SK-N-SH (cell line): ENCODE measurements around the gene CEP85. TPM values are rescaled to one million over a fixed set of nuclear protein-coding genes. Genes with fewer than 3 reads are reported as not detected.

Experiments used
- CTCF ChIA-PET: fragments of 300-600, 350-600 bp; formaldehyde crosslinking; extraction: SDS; loops from one replicate; lab custom pipeline; 2021; lab: Yijun Ruan, JAX
- POLR2A ChIA-PET: fragments of 350-600 bp; sonication (Branson Sonifier 250); formaldehyde crosslinking; extraction: SDS; loops from one replicate; lab custom pipeline; 2020; ENCODE audit warnings: antibody characterized with exemption, inconsistent platforms; lab: Yijun Ruan, JAX
- DNase-seq: peaks from one replicate; pipeline ENCODE4 v3.0.0; 2012
- H2AFZ ChIP-seq: fragments of 200-600 bp; sonication (generic); 2 replicates; pipeline ENCODE4 v1.8.1; 2016; ENCODE audit warnings: antibody characterized with exemption, mild to moderate bottlenecking, low read depth
- H3F3A ChIP-seq: fragments of 200-600 bp; sonication (generic); replicated peaks from 2 replicates; pipeline ENCODE3; 2016; ENCODE audit warnings: antibody characterized with exemption, mild to moderate bottlenecking; ENCODE audit not compliant: insufficient read depth
- H3K27ac ChIP-seq, 2 experiments: fragments of 200-500 bp in 1 of 2; fragments of 200-600 bp in 1 of 2; sonication (Bioruptor generic) in 1 of 2; sonication (generic), shearing (Covaris generic) in 1 of 2; 2 replicates each; pipeline versions ENCODE4 v1.5.1 to v1.6.1; 2014 to 2016; ENCODE audit warnings: low read depth in 2 of 2, inconsistent platforms in 1 of 2, low read length in 1 of 2, mild to moderate bottlenecking in 1 of 2, mixed read lengths in 1 of 2
- H3K27me3 ChIP-seq: fragments of 200-600 bp; sonication (generic), shearing (Covaris generic); 2 replicates; pipeline ENCODE4 v1.6.1; 2016; ENCODE audit warnings: mixed run types; ENCODE audit not compliant: insufficient read depth
- H3K36me3 ChIP-seq, 2 experiments: fragments of 200-500 bp in 1 of 2; fragments of 200-600 bp in 1 of 2; sonication (Bioruptor generic) in 1 of 2; sonication (generic) in 1 of 2; replicated peaks in 1 of 2; 2 replicates each; pipeline versions ENCODE3 to v1.5.1; 2014 to 2016; ENCODE audit warnings: low read length in 1 of 2, mild to moderate bottlenecking in 1 of 2; ENCODE audit not compliant: insufficient read depth in 2 of 2, control insufficient read depth in 1 of 2
- H3K4me1 ChIP-seq, 2 experiments: fragments of 200-500 bp in 1 of 2; fragments of 200-600 bp in 1 of 2; sonication (Bioruptor generic) in 1 of 2; sonication (generic), shearing (Covaris generic) in 1 of 2; 2 replicates each; pipeline versions ENCODE4 v1.5.1 to v1.6.1; 2014 to 2016; ENCODE audit warnings: low read depth in 1 of 2, low read length in 1 of 2, mixed run types in 1 of 2; ENCODE audit not compliant: insufficient read depth in 2 of 2, control insufficient read depth in 1 of 2
- H3K4me2 ChIP-seq: fragments of 200-600 bp; sonication (generic), shearing (Covaris generic); 2 replicates; pipeline ENCODE4 v1.6.1; 2017; ENCODE audit warnings: mixed run types
- H3K4me3 ChIP-seq, 2 experiments: fragments of 200-500 bp in 1 of 2; fragments of 200-600 bp in 1 of 2; sonication (Bioruptor generic) in 1 of 2; sonication (generic), shearing (Covaris generic) in 1 of 2; 2 replicates each; pipeline versions ENCODE4 v1.5.1 to v1.8.1; 2014 to 2016; ENCODE audit warnings: low read depth in 2 of 2, inconsistent platforms in 1 of 2, low read length in 1 of 2, mild to moderate bottlenecking in 1 of 2, mixed read lengths in 1 of 2, moderate library complexity in 1 of 2
- H3K79me2 ChIP-seq: fragments of 200-600 bp; sonication (generic); 2 replicates; pipeline ENCODE4 v1.8.1; 2017; ENCODE audit warnings: mild to moderate bottlenecking; ENCODE audit not compliant: insufficient read depth
- H3K9ac ChIP-seq: fragments of 200-600 bp; sonication (generic); 2 replicates; pipeline ENCODE4 v1.6.1; 2017; ENCODE audit warnings: mixed run types
- H3K9me2 ChIP-seq: fragments of 200-600 bp; sonication (generic); 2 replicates; pipeline ENCODE4 v1.6.1; 2017; ENCODE audit warnings: mixed run types
- H3K9me3 ChIP-seq: fragments of 200-600 bp; sonication (generic); 2 replicates; pipeline ENCODE4 v1.6.1; 2017; ENCODE audit warnings: mixed run types, mild to moderate bottlenecking, moderate library complexity
- H4K20me1 ChIP-seq: fragments of 200-600 bp; sonication (generic); 2 replicates; pipeline ENCODE4 v1.6.1; 2017; ENCODE audit warnings: mild to moderate bottlenecking, mixed run types; ENCODE audit not compliant: insufficient read depth
- CHD2 ChIP-seq: fragments of 150-350 bp; IDR thresholded peaks from 2 replicates; pipeline ENCODE4 v1.6.1; 2018; ENCODE audit warnings: low read length; ENCODE audit not compliant: partially characterized antibody
- ELF1 ChIP-seq: IDR thresholded peaks from 2 replicates; pipeline ENCODE4 v1.4.0; 2012
- EP300 ChIP-seq, 2 experiments: IDR thresholded peaks; 2 replicates each; pipeline versions ENCODE4 v1.4.0 to v1.6.1; 2012; ENCODE audit warnings: borderline replicate concordance in 1 of 2, low read depth in 1 of 2, low read length in 1 of 2
- FOSL2 ChIP-seq: IDR thresholded peaks from 2 replicates; pipeline ENCODE4 v1.4.0; 2012; ENCODE audit warnings: low read depth, mild to moderate bottlenecking, moderate library complexity, borderline replicate concordance
- IRF3 ChIP-seq: fragments of 150-350 bp; IDR thresholded peaks from 2 replicates; pipeline ENCODE4 v1.6.1; 2016; ENCODE audit warnings: mild to moderate bottlenecking, low read depth, low read length
- MEF2A ChIP-seq: IDR thresholded peaks from 2 replicates; pipeline ENCODE4 v1.4.0; 2012; ENCODE audit warnings: low read depth, borderline replicate concordance
- RCOR1 ChIP-seq: fragments of 150-350 bp; IDR thresholded peaks from 2 replicates; pipeline ENCODE4 v1.6.1; 2017; ENCODE audit warnings: antibody characterized with exemption, low read length
- RFX5 ChIP-seq: IDR thresholded peaks from 2 replicates; pipeline ENCODE4 v1.6.1; 2012; ENCODE audit warnings: mild to moderate bottlenecking, improper control_type of control experiment, low read length
- SIN3A ChIP-seq: IDR thresholded peaks from 2 replicates; pipeline ENCODE4 v1.6.1; 2012; ENCODE audit warnings: low read depth, mild to moderate bottlenecking, low read length, moderate library complexity, borderline replicate concordance
- SMC3 ChIP-seq: IDR thresholded peaks from 2 replicates; pipeline ENCODE4 v1.6.1; 2012; ENCODE audit warnings: low read depth, low read length, improper control_type of control experiment
- TAF1 ChIP-seq: IDR thresholded peaks from 2 replicates; pipeline ENCODE4 v1.6.1; 2012; ENCODE audit warnings: low read depth, mild to moderate bottlenecking, low read length, moderate library complexity, borderline replicate concordance
- TCF12 ChIP-seq: IDR thresholded peaks from 2 replicates; pipeline ENCODE4 v1.4.0; 2012
- TEAD4 ChIP-seq: IDR thresholded peaks from 2 replicates; pipeline ENCODE4 v1.4.0; 2012; ENCODE audit warnings: mild to moderate bottlenecking, borderline replicate concordance; ENCODE audit not compliant: insufficient read depth
- WGBS: methylation state at CpG from one replicate; pipeline ENCODE4 v1.1.6; 2017; ENCODE audit warnings: low lambda C conversion rate; 5-methylcytosine and 5-hydroxymethylcytosine counted together
- polyA plus RNA-seq, 3 experiments: library from polyadenylated mRNA; depleted of rRNA; stranded (reverse); fragments of >200 nt; gene quantifications; 2 replicates each; pipeline ENCODE4 v1.2.3, GENCODE V29; 2012
- TF ChIP-seq, protein P1 (sequence below): IDR thresholded peaks from 2 replicates; pipeline ENCODE4 v1.6.1; 2012; ENCODE audit warnings: mild to moderate bottlenecking, low read depth, low read length, moderate library complexity
- TF ChIP-seq, protein P2 (sequence below): IDR thresholded peaks from 2 replicates; pipeline ENCODE4 v1.4.0; 2012; ENCODE audit warnings: low read depth
- TF ChIP-seq, protein P3 (sequence below): IDR thresholded peaks from 2 replicates; pipeline ENCODE4; 2012
- TF ChIP-seq, protein P4 (sequence below): IDR thresholded peaks from 2 replicates; pipeline ENCODE4 v1.4.0; 2012; ENCODE audit warnings: low read depth, borderline replicate concordance

CEP85 gene
- polyA plus RNA-seq, 1 of the 3 experiments (the other 2 are of a cell fraction): 12.1 TPM

- H3K27me3 ChIP-seq: no peaks in the 10 kb centered on the region
- H3F3A ChIP-seq: peaks cover 31% of the 10 kb centered on the region
- no peaks in the 10 kb centered on the region for H3K9me3 ChIP-seq
- H3K4me2 ChIP-seq: no peak overlapping the region
- H2AFZ ChIP-seq: no peak overlapping the region
- H4K20me1 ChIP-seq: peaks cover 33% of the 10 kb centered on the region
- no peak overlapping the region for H3K4me3 ChIP-seq
- peaks cover 9 to 11% of the 10 kb centered on the region in 2 experiments for H3K36me3 ChIP-seq
- POLR2A ChIA-PET: no interaction called here
- DNase-seq: no peak
- TF ChIP-seq IRF3 (no peak), RCOR1 (no peak), SIN3A (no peak), SMC3 (no peak)
- TF ChIP-seq, all 33 proteins: peak for 0
- H3K9me2 ChIP-seq: no peaks in the 10 kb centered on the region
- H3K4me1 ChIP-seq: peaks cover 26 to 45% of the 10 kb centered on the region in 2 experiments; a peak in 3 of 4 replicates
- H3K79me2 ChIP-seq: peaks cover 54% of the 10 kb centered on the region
- 86% methylated on average over 4 of the region's 4 CpGs for WGBS
- peak overlapping the region in 1 of 2 experiments; percentile 50; a peak in 1 of 4 replicates for H3K27ac ChIP-seq
- H3K9ac ChIP-seq: no peak overlapping the region
- CTCF ChIA-PET: interaction anchor here (3.8 to 10.7 kb wide), 4 partner anchors 7 to 80 kb away, joined by 22 to 213 read pairs (median 54); partner anchors contain the start of gene CD52
Observed at GRCh38 chr1:26283279-26283853, 49.4 kb downstream of the CEP85 start.

- Histone ChIP-seq H3K4me1 (peaks cover 28 to 38% of the 10 kb centered on the region in 2 experiments; a peak in 3 of 4 replicates), H3K4me3 (no peak overlapping the region), H3K9me3 (no peaks in the 10 kb centered on the region), H3K4me2 (peak overlapping the region; percentile 56; the same call in 1 of the 2 replicates), H2AFZ (no peak overlapping the region), H3K27ac (peak overlapping the region in 1 of 2 experiments; percentile 50; a peak in 2 of 4 replicates), H4K20me1 (peaks cover 33% of the 10 kb centered on the region), H3K36me3 (peaks cover 9 to 11% of the 10 kb centered on the region in 2 experiments), H3K79me2 (peaks cover 54% of the 10 kb centered on the region), H3K27me3 (no peaks in the 10 kb centered on the region), H3F3A (peaks cover 24% of the 10 kb centered on the region), H3K9ac (no peak overlapping the region), H3K9me2 (no peaks in the 10 kb centered on the region)
- POLR2A ChIA-PET: no interaction called here
- DNase-seq: no peak
- CTCF ChIA-PET: interaction anchor here (0.7 to 10.7 kb wide), 18 partner anchors 8 to 139 kb away, joined by 3 to 213 read pairs (median 12); partner anchors contain the start of genes CD52 and CEP85
- WGBS: 96% methylated on average over 4 of the region's 12 CpGs
- TF ChIP-seq TEAD4 (no peak), FOSL2 (no peak), RFX5 (no peak), TCF12 (no peak), RCOR1 (no peak), EP300 (IDR thresholded peaks at IDR 0.05; ENCODE audit: borderline replicate concordance in 1 of 2, low read depth in 1 of 2, low read length in 1 of 2) (no peak), TAF1 (no peak), CHD2 (no peak), ELF1 (no peak), MEF2A (no peak)
- TF ChIP-seq, protein P1, sequence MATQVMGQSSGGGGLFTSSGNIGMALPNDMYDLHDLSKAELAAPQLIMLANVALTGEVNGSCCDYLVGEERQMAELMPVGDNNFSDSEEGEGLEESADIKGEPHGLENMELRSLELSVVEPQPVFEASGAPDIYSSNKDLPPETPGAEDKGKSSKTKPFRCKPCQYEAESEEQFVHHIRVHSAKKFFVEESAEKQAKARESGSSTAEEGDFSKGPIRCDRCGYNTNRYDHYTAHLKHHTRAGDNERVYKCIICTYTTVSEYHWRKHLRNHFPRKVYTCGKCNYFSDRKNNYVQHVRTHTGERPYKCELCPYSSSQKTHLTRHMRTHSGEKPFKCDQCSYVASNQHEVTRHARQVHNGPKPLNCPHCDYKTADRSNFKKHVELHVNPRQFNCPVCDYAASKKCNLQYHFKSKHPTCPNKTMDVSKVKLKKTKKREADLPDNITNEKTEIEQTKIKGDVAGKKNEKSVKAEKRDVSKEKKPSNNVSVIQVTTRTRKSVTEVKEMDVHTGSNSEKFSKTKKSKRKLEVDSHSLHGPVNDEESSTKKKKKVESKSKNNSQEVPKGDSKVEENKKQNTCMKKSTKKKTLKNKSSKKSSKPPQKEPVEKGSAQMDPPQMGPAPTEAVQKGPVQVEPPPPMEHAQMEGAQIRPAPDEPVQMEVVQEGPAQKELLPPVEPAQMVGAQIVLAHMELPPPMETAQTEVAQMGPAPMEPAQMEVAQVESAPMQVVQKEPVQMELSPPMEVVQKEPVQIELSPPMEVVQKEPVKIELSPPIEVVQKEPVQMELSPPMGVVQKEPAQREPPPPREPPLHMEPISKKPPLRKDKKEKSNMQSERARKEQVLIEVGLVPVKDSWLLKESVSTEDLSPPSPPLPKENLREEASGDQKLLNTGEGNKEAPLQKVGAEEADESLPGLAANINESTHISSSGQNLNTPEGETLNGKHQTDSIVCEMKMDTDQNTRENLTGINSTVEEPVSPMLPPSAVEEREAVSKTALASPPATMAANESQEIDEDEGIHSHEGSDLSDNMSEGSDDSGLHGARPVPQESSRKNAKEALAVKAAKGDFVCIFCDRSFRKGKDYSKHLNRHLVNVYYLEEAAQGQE: no peak
- TF ChIP-seq, protein P2, sequence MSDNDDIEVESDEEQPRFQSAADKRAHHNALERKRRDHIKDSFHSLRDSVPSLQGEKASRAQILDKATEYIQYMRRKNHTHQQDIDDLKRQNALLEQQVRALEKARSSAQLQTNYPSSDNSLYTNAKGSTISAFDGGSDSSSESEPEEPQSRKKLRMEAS: no peak
- TF ChIP-seq, protein P3, sequence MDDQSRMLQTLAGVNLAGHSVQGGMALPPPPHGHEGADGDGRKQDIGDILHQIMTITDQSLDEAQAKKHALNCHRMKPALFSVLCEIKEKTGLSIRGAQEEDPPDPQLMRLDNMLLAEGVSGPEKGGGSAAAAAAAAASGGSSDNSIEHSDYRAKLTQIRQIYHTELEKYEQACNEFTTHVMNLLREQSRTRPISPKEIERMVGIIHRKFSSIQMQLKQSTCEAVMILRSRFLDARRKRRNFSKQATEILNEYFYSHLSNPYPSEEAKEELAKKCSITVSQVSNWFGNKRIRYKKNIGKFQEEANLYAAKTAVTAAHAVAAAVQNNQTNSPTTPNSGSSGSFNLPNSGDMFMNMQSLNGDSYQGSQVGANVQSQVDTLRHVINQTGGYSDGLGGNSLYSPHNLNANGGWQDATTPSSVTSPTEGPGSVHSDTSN: no peak
- TF ChIP-seq, protein P4, sequence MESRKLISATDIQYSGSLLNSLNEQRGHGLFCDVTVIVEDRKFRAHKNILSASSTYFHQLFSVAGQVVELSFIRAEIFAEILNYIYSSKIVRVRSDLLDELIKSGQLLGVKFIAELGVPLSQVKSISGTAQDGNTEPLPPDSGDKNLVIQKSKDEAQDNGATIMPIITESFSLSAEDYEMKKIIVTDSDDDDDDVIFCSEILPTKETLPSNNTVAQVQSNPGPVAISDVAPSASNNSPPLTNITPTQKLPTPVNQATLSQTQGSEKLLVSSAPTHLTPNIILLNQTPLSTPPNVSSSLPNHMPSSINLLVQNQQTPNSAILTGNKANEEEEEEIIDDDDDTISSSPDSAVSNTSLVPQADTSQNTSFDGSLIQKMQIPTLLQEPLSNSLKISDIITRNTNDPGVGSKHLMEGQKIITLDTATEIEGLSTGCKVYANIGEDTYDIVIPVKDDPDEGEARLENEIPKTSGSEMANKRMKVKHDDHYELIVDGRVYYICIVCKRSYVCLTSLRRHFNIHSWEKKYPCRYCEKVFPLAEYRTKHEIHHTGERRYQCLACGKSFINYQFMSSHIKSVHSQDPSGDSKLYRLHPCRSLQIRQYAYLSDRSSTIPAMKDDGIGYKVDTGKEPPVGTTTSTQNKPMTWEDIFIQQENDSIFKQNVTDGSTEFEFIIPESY: no peak
Observed at GRCh38 chr1:26283871-26284596, 50.0 kb downstream of the CEP85 start.
